Heart right ventricle (tissue), 16 donors: ENCODE data around the gene EIF4B. TPM values are rescaled to one million over a fixed set of nuclear protein-coding genes. Genes with fewer than 3 reads are reported as not detected.
A peak's percentile ranks its signal among the peaks of the same experiment; 100 is the strongest.

Experiments used
- ATAC-seq, 8 donors: fragments of 200-7000 bp; cut with Tn5 transposase; one replicate each; pipeline ENCODE4 v1.9.1; 2020; ENCODE audit warnings: mild to moderate bottlenecking in 8 of 8, moderate library complexity in 8 of 8, moderate number of reproducible peaks in 1 of 8
- DNase-seq, 2 donors: peaks; one replicate each; pipeline ENCODE4 v3.0.0-alpha.2; 2020
- H3K27ac ChIP-seq, 10 donors: fragments of 200-600 bp; sonication (generic) in 2 of 10; one replicate each; pipeline versions ENCODE4 v1.5.0 to v1.8.0; 2020 to 2022; ENCODE audit warnings: mild to moderate bottlenecking in 3 of 10
- H3K27me3 ChIP-seq, 7 donors: fragments of 200-600 bp; one replicate each; pipeline ENCODE4 v1.8.0; 2021 to 2022; ENCODE audit warnings: mild to moderate bottlenecking in 2 of 7
- H3K36me3 ChIP-seq, 9 donors: fragments of 200-600 bp; sonication (generic) in 1 of 9; one replicate each; pipeline versions ENCODE4 v1.5.0 to v1.8.0; 2020 to 2022; ENCODE audit warnings: mild to moderate bottlenecking in 2 of 9
- H3K4me1 ChIP-seq, 9 donors: fragments of 200-600 bp; sonication (generic) in 1 of 9; one replicate each; pipeline versions ENCODE4 v1.5.0 to v1.8.0; 2020 to 2022; ENCODE audit warnings: mild to moderate bottlenecking in 4 of 9
- H3K4me3 ChIP-seq, 10 donors: fragments of 200-600 bp; sonication (generic) in 2 of 10; one replicate each; pipeline versions ENCODE4 v1.5.0 to v1.8.0; 2020 to 2022; ENCODE audit warnings: mild to moderate bottlenecking in 7 of 10, moderate library complexity in 2 of 10
- H3K9me3 ChIP-seq, 11 donors: fragments of 200-600 bp in 10 of 11; sonication (generic) in 2 of 11; one replicate each; pipeline versions ENCODE4 v1.5.0 to v1.8.0; 2013 to 2022; ENCODE audit warnings: mild to moderate bottlenecking in 2 of 11, control low read depth in 1 of 11, moderate library complexity in 1 of 11
- CTCF ChIP-seq, 9 donors: fragments of 200-600 bp; sonication (generic) in 2 of 9; IDR thresholded peaks; one replicate each; pipeline versions ENCODE4 v1.5.0 to v1.8.0; 2021 to 2022; ENCODE audit warnings: antibody characterized with exemption in 9 of 9, mild to moderate bottlenecking in 5 of 9, moderate library complexity in 1 of 9
- WGBS, 2 donors: extraction: QIAGEN DNeasy Blood & Tissue Kit; methylation state at CpG; one replicate each; pipeline ENCODE4 v1.1.7; 2013; ENCODE audit warnings: inconsistent platforms in 1 of 2; 5-methylcytosine and 5-hydroxymethylcytosine counted together
- intact Hi-C, 10 donors: fragments of 100-400 bp; cut with DNase I; formaldehyde crosslinking; loops; one replicate each; pipeline versions ENCODE4 v1.11.1 to v1.14.2; 2022
- polyA plus RNA-seq, 2 donors: library from polyadenylated mRNA; stranded (reverse); fragments of 200-250 nt; gene quantifications; one replicate each; pipeline ENCODE4 v1.2.3, GENCODE V29; 2013
- total RNA-seq, 10 donors: library from RNA; stranded (reverse); fragmentation: NEBNext Ultra II Directional in 3 of 10; extraction: Animal tissue kit (Norgen Biotek cat#: 25700) in 3 of 10; gene quantifications; one replicate each; pipeline versions ENCODE4 v1.2.1 to v1.2.4, GENCODE V29; 2021 to 2023
- donor health status: Arrhythmogenic right ventricular cardiomyopathy.
- donor health status: ischemic (EF 13 %, LVEDD 7.1; RV severe dilation, severe dysfunction).
- donor health status: healthy with polysubstance abuse.
- donor health status: DM: no; HTN: yes; CAD: no.
- donor health status: DM: no; HTN: no; CAD: no.
- donor health status: ischemic (EF 25% LVEDD 6.9; RV normal size, moderate dysfunction).
- donor health status: ischemic (EF 25% LVEDD 5.7; RV mildly dilated, moderate dysfunction).
- donor health status: healthy.
- donor health status: DM: yes; HTN: yes; CAD: no.
- donor health status: Ischemic cardiomyopathy.
- donor health status: ischemic (EF 35%, LVEDD 5.7; RV mildly dilated, moderate dysfunction).
- donor health status: nonischemic (EF 11% LVEDD 7.7; RV severe dilation, severe dysfunction).
- donor health status: DM: yes; HTN: yes; CAD: no.
- donor health status: PGD.
- donor health status: ischemic (EF 29% LVEDD 5.4; RV normal size, mild dysfunction).
- donor health status: nonischemic (EF 23%, LVEDD 6.1; RV moderate dilation, normal function).

Gene EIF4B
- total and polyA plus RNA-seq, 12 donors: 53.2 to 477 (median 423) TPM

DNA sequence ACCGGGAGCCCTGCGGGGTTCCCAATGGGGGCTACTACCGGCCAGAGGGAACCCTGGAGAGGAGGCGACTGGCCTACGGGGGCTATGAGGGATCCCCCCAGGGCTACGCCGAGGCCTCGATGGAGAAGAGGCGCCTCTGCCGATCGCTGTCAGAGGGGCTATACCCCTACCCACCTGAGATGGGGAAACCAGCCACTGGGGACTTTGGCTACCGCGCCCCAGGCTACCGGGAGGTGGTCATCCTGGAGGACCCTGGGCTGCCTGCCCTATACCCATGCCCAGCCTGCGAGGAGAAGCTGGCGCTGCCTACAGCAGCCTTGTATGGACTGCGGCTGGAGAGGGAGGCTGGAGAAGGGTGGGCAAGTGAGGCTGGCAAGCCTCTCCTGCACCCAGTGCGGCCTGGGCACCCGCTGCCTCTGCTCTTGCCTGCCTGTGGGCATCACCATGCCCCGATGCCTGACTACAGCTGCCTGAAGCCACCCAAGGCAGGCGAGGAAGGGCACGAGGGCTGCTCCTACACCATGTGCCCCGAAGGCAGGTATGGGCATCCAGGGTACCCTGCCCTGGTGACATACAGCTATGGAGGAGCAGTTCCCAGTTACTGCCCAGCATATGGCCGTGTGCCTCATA is 53.3 kb downstream of the EIF4B start:
- peak in 1 of 8 donors; percentile 0 for ATAC-seq
- Histone ChIP-seq H3K27me3 (no peaks in the 10 kb centered on the region), H3K27ac (peak overlapping the region in 7 of 10 donors; percentile 17 to 88 (median 65)), H3K4me3 (no peak overlapping the region), H3K4me1 (peaks cover 47 to 99% (median 71%) of the 10 kb centered on the region in 9 donors), H3K9me3 (no peaks in the 10 kb centered on the region), H3K36me3 (peaks cover 3 to 100% (median 70%) of the 10 kb centered on the region in 9 donors)
- 91 to 93% methylated on average over 24 of the region's 24 CpGs for WGBS, 2 donors
- DNase-seq: no peak
- TF ChIP-seq CTCF (IDR thresholded peaks at IDR 0.05): no peak
- intact Hi-C loops: loop anchor here in 1 of 10 donors (5.0 to 10.0 kb wide), 2 partner anchors 38 to 135 kb away; partner anchors contain the start of gene IGFBP6

DNA sequence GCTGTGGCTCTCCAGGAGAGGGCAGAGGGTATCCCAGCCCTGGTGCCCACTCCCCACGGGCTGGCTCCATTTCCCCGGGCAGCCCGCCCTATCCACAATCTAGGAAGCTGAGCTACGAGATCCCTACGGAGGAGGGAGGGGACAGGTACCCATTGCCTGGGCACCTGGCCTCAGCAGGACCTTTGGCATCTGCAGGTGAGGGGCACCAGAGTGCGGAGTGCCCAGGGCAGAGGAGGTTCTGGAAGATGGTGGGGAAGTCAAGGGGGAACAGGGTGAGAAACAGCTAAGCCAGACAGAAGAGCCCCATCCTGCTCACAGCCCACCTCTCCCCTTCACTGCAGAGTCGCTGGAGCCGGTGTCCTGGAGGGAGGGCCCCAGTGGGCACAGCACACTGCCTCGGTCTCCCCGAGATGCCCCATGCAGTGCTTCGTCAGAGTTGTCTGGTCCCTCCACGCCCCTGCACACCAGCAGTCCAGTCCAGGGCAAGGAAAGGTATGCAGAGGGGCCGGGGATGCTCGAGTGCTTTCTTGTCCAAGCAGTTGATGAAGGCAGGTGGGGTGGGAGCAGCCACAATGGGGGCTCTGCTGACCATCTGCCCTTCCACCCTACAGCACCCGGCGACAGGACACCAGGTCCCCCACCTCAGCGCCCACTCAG is 53.9 kb downstream of the EIF4B start:
- peaks cover 3 to 100% (median 76%) of the 10 kb centered on the region in 9 donors for H3K36me3 ChIP-seq

GRCh38 chr12:53060721-53061276 is 54.5 kb downstream of the EIF4B start:
- TF ChIP-seq CTCF (IDR thresholded peaks at IDR 0.05): no peak
- H3K4me1 ChIP-seq: peaks cover 40 to 99% (median 71%) of the 10 kb centered on the region in 9 donors
- peaks cover 0 to 100% (median 78%) of the 10 kb centered on the region in 9 donors for H3K36me3 ChIP-seq
- H3K4me3 ChIP-seq: no peak overlapping the region
- intact Hi-C loops: loop anchor here in 1 of 10 donors (5.0 to 10.0 kb wide), 2 partner anchors 37 to 134 kb away; partner anchors contain the start of gene IGFBP6
- peak overlapping the region in 9 of 10 donors; percentile 17 to 88 (median 58) for H3K27ac ChIP-seq
- DNase-seq: peak in 1 of 2 donors; percentile 43
- no peaks in the 10 kb centered on the region for H3K27me3 ChIP-seq
- WGBS, 2 donors: 59 to 65% methylated on average over 17 to 18 of the region's 18 CpGs
- no peaks in the 10 kb centered on the region for H3K9me3 ChIP-seq
- ATAC-seq: no peak

More for the DNA sequence above, 53.9 kb downstream of the EIF4B start:
- TF ChIP-seq CTCF (IDR thresholded peaks at IDR 0.05): no peak
- 81 to 91% methylated on average over 17 of the region's 17 CpGs for WGBS, 2 donors
- Histone ChIP-seq H3K27me3 (no peaks in the 10 kb centered on the region), H3K27ac (peak overlapping the region in 9 of 10 donors; percentile 17 to 88 (median 58)), H3K4me1 (peaks cover 46 to 99% (median 70%) of the 10 kb centered on the region in 9 donors), H3K9me3 (no peaks in the 10 kb centered on the region), H3K4me3 (no peak overlapping the region)
- DNase-seq: no peak
- no peak for ATAC-seq
- intact Hi-C loops: loop anchor here in 1 of 10 donors (5.0 to 10.0 kb wide), 2 partner anchors 37 to 135 kb away; partner anchors contain the start of gene IGFBP6

DNA sequence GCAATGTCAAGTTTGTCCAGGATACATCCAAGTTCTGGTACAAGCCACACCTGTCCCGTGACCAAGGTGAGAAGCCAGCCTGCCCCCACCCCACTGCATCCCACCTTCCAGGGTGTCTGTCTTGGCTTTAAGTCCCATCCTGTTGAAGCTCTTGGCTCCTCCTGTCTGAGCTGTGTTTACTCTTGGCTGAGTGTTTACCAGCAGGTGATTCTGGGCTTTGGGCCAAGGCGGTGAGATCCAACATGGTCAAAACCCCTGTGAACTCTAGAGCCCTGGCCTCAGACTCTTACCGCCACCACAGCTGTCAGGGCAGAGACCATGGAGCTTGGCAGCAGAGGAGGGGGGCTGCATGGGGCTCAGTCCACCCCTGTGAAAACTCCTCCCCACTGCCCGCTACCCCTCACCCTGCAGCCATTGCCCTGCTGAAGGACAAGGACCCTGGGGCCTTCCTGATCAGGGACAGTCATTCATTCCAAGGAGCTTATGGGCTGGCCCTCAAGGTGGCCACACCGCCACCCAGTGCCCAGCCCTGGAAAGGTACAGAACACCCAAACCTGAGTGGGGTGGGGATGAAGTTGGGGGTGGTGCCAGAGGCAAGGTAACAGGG is 55.3 kb downstream of the EIF4B start:
- no peaks in the 10 kb centered on the region for H3K27me3 ChIP-seq
- peak in 1 of 9 donors; percentile 23 for TF ChIP-seq CTCF (IDR thresholded peaks at IDR 0.05)
- H3K4me3 ChIP-seq: no peak overlapping the region
- peaks cover 45 to 99% (median 75%) of the 10 kb centered on the region in 9 donors for H3K4me1 ChIP-seq
- intact Hi-C loops: loop anchor here in 1 of 10 donors (5.0 to 10.0 kb wide), 2 partner anchors 36 to 133 kb away; partner anchors contain the start of gene IGFBP6
- no peak for ATAC-seq
- 82 to 83% methylated on average over 5 of the region's 5 CpGs for WGBS, 2 donors
- peak overlapping the region in 8 of 10 donors; percentile 17 to 88 (median 64) for H3K27ac ChIP-seq
- DNase-seq: no peak
- H3K36me3 ChIP-seq: peaks cover 0 to 99% (median 75%) of the 10 kb centered on the region in 9 donors
- H3K9me3 ChIP-seq: no peaks in the 10 kb centered on the region
